HUDEP-2 (cell line): ENCODE measurements around the gene KHDRBS2.
"Not testable (repeated sequence)": the region's sequence is repeated elsewhere in the genome, so short reads cannot be mapped to it uniquely, and the experiment has no call there.

Experiments used
- DNase-seq, 76 experiments: peaks; one replicate each; lab custom pipeline; 2025; ENCODE audit not compliant: unreplicated experiment in 76 of 76; lab: John Stamatoyannopoulos, UW

KHDRBS2 gene

DNA sequence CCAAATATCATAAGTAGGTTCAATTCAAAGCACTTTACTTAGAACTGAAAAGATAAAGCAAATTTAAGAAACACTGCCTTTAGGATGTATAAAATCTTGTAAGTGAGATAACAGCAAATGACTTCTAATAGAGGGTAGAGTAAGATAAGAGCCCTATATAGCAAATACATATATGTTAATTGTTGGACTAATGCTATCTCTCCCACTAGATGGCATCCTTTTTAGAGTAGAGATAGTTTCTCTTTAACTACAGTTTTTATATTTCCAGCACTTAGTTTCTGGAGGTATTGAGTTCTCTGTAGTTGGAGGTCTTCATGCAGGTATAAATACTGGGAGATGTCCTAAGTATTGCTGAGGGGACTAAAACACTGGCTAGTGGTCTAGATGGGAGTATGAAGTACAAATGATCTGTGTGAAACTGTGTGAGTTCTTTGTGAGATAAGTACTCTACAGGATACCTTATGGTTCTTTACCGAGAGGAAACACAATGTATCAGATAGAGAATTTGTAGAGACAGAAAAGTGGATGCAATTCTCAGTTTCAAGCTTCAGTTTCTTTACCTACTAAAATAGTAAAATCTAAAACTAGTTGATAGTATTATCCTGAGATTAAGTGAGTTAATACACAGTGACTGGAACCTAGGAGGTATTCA, 399.3 kb downstream of the KHDRBS2 start:
- DNase-seq, result no peak

DNA sequence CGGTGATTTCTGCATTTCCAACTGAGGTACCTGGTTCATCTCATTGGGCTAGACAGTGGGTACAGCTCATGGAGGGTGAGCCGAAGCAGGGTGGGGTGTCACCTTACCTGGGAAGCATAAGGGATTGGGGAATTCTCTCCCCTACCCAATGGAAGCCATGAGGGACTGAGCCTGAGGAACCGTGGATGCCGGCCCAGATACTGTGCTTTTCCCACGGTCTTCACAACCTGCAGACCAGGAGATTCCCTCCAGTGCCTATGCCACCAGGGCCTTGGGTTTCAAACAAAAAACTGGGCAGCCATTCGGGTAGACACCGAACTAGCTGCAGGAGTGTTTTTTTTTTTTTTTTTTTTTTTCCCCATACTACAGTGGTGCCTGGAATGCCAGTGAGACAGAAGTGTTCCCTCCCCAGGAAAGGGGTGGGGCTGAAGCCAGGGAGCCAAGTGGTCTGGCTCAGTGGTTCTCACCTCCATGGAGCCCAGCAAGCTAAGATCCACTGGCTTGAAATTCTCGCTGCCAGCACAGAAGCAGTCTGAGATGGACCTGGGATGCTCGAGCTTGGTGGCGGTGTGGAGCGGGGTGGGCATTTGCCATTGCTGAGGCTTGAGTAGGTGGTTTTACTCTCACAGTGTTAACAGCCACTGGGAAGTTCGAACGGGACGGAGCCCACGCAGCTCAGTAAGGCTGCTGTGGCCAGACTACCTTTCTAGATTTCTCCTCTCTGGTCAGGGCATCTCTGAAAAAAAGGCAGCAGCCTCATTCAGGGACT, 416.2 kb downstream of the KHDRBS2 start:
- no peak for DNase-seq

DNA sequence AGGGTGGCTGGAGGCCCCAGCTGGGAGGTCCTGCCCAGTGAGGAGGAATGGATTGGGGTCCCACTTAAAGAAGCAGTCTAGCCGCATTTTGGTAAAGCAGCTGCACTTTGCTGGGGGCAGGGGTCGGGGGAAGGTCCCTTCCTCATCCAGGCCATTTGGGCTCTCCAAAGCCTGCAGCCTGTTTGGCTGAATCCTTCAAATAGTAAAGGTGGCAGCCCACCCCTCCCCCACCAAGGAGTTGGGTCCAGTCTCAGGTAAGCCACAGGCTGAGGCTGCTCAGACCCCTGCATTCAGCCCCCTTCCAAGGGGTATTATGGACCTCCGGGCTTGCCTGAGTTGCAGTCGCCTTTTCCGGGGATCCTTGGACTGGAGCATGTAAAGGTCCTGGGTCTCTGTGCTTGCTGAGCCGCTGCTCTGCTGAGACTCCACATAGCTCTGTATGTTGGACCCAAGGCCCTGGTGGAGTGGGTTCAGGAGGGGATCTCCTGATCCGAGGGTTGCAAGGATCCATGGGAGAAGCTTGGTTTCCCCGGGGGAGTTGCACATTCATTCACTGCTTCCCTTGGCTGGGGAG, 417.4 kb downstream of the KHDRBS2 start:
- no peak for DNase-seq

DNA sequence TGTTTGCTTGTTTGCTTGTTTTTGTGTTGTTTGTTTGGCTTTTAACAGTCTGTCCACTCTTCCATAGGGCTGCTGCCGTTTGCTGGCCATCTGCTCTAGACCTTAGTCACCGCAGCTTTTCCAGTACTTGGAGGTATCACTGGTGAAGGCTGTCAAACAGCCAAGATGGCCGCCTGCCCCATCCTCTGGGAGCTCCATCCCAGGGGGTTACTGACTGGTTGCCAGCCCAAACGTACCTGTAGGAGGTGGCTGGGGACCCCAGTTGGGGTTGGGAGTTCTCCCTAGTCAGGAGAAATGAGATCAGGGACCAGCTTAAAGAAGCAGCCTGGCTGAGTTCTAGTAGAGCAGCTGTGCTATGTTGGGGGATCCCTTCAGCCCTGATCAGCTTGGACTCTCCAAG, 418.4 kb downstream of the KHDRBS2 start:
- DNase-seq, result no peak

DNA sequence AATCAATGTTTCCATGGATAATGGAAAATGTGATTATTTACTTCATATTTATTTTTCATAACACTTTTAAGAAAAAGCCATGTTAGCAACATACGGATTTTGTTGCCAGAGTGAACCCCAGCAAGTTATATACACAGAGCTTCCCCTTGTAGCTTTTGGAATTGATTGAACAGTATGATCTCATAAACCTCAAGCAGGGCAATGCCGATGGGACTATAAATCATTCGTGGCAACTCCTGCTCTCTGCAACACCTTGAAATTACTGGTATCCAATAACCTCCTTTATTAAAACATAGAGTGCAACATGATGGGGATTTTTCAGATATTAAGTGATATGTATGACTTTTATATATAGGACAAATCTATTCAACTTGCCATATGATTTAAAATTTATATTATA, 428.5 kb downstream of the KHDRBS2 start:
- no peak for DNase-seq

GRCh38 chr6:61841958-61842357, 444.1 kb downstream of the KHDRBS2 start:
- no peak for DNase-seq

DNA sequence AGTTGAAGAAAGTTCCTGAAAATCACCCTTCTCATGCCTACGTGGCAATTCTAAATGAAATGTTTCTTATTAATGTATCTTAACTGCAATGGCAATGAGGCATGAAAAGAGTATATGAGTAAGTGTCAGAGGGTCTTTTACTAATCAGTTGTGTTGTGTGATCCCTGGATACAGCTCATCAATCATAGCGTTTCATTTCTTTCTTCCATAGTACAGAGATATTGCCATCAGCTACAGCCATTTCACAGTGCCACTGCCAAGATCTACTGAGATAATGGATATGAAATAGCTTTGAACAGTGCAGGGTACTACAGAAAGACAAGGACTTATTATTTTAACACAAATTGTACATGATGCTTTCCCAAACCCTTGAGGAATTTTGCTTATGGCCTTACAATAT, 450.8 kb downstream of the KHDRBS2 start:
- DNase-seq, result no peak

- DNase-seq, result no peak
Observed at GRCh38 chr6:61833176-61833755, 452.8 kb downstream of the KHDRBS2 start.

- no peak for DNase-seq
Observed at GRCh38 chr6:61817716-61818115, 468.3 kb downstream of the KHDRBS2 start.

DNA sequence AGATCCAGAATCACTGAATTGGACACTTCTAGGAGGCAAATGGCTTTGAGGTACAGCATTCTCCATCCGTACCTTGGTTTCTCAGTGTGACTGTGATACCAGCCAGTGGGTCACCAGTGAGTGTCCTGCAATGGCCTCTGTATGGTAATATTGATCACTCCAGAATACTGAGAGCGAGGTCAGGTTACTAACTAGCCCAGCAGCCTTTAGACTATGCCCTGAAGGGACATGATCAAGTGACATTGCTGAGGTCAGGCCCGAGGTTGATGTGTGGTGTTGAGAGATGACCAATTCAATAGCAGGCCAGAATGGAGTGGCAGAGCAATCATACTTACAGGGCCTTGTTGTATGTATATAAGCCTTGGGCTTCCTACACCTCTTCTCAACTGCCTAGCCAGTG, 476.0 kb downstream of the KHDRBS2 start:
- no peak for DNase-seq

- DNase-seq, result peak in 5 of 76 experiments; percentile 0 to 15 (median 3)
Observed at GRCh38 chr6:61809004-61809595, 476.9 kb downstream of the KHDRBS2 start.

DNA sequence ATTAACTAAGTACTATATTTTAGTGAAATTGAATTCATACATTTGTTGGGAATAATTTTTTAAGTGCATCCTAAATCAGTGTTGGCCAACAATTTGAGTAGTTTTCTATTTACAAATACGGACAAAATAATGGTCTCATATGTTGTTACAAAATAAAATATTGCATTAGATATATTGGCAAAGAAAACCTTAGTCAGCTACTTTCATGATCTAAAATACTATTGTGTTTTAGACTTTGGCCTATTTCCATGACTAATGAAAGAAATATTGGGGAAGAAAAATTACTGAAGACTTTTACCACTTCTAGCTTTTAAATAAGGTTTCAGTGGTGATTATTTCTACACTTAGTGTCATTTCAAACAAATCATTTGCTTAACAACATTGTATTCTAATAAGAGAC, 498.0 kb downstream of the KHDRBS2 start:
- no peak for DNase-seq

GRCh38 chr6:61769446-61769845, 516.6 kb downstream of the KHDRBS2 start:
- DNase-seq, result not testable (repeated sequence)

DNA sequence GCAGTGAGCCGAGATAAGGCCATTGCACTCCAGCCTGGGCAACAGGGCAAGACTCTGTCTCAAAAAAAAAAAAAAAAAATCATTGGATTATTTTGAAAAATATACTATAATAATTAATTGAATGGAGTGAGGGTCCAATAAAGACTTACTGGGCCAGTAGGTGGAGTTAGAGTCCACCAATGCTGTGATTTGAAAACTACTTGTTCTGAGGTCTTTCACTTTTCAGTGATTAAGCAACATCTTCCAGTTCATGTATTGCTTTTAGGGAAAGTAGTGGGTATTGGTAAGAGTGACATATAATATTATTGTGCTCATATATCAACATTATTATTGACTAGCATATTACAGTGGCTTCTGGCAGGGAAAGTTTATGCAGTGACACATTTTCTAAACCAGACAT, 530.3 kb downstream of the KHDRBS2 start:
- no peak for DNase-seq

DNA sequence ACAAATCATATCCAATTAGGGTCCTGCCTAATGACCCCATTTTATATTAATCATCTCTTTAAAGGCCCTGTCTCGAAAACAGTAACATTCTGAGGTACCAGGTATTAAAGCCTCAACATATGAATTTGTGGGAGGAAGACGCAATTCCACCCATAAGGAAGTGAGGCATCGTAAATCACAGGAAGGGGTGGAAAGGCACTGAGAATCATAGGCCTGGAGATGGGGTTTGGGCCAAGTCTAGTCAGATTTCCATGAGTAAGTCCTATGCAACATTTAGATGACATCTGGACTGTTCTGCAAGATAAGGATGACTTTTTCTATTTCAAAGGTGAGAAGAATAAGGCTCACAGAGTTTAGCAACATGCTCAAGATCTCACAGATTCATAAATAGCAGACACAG, 534.0 kb downstream of the KHDRBS2 start:
- DNase-seq, result no peak

GRCh38 chr6:61745994-61746393, 540.0 kb downstream of the KHDRBS2 start:
- DNase-seq, result no peak

- DNase-seq, result no peak
Observed at GRCh38 chr6:61711849-61712248, 574.2 kb downstream of the KHDRBS2 start.

- DNase-seq, result no peak
Observed at GRCh38 chr6:61688165-61688564, 597.9 kb downstream of the KHDRBS2 start.

- DNase-seq, result no peak
Observed at GRCh38 chr6:61682562-61682961, 603.5 kb downstream of the KHDRBS2 start.

GRCh38 chr6:61679625-61680024, 606.4 kb downstream of the KHDRBS2 start:
- DNase-seq, result no peak

- DNase-seq, result no peak
Observed at GRCh38 chr6:61675734-61676133, 610.3 kb downstream of the KHDRBS2 start.
